Raji (cell line): Measurements from ENCODE around the gene CDH4.

Experiments used
- POLR2A ChIP-seq: IDR thresholded peaks from 2 replicates; pipeline ENCODE4 v1.6.1; 2011; ENCODE audit warnings: low read depth, low read length, control low read depth; ENCODE audit not compliant: insufficient read depth

Gene CDH4

GRCh38 chr20:61621852-61622251 is 369.8 kb downstream of the CDH4 start:
- no peak for TF ChIP-seq POLR2A

- TF ChIP-seq POLR2A = no peak
Observed at GRCh38 chr20:61623451-61623850, 371.4 kb downstream of the CDH4 start.

- no peak for TF ChIP-seq POLR2A
Observed at GRCh38 chr20:61625246-61625645, 373.2 kb downstream of the CDH4 start.

GRCh38 chr20:61626412-61626811 is 374.4 kb downstream of the CDH4 start:
- no peak for TF ChIP-seq POLR2A

GRCh38 chr20:61627791-61628415 is 375.8 kb downstream of the CDH4 start:
- TF ChIP-seq POLR2A = no peak

- TF ChIP-seq POLR2A = no peak
Observed at GRCh38 chr20:61628480-61628879, 376.4 kb downstream of the CDH4 start.

- TF ChIP-seq POLR2A = no peak
Observed at GRCh38 chr20:61628901-61629601, 377.0 kb downstream of the CDH4 start.

GRCh38 chr20:61629602-61630390 is 377.7 kb downstream of the CDH4 start:
- TF ChIP-seq POLR2A = no peak

- TF ChIP-seq POLR2A = no peak
Observed at GRCh38 chr20:61630391-61630650, 378.3 kb downstream of the CDH4 start.

- no peak for TF ChIP-seq POLR2A
Observed at GRCh38 chr20:61630816-61631215, 378.8 kb downstream of the CDH4 start.

- TF ChIP-seq POLR2A = no peak
Observed at GRCh38 chr20:61631751-61632150, 379.7 kb downstream of the CDH4 start.

- no peak for TF ChIP-seq POLR2A
Observed at GRCh38 chr20:61633004-61633403, 380.9 kb downstream of the CDH4 start.

GRCh38 chr20:61634376-61635145 is 382.5 kb downstream of the CDH4 start:
- no peak for TF ChIP-seq POLR2A

- no peak for TF ChIP-seq POLR2A
Observed at GRCh38 chr20:61635721-61636455, 383.8 kb downstream of the CDH4 start.

- no peak for TF ChIP-seq POLR2A
Observed at GRCh38 chr20:61636531-61637116, 384.6 kb downstream of the CDH4 start.
